ENCODE data around the gene RPL41. TPM values are rescaled to one million over a fixed set of nuclear protein-coding genes. Genes with fewer than 3 reads are reported as not detected.
A peak's percentile ranks its signal among the peaks of the same experiment; 100 is the strongest.

Gene RPL41
- total and polyA plus RNA-seq, 10 of the 15 experiments (the other 5 are each of a cell fraction or from before 2014, with no cell fraction given), result 4,144 to 19,112 (median 8,004) TPM

DNA sequence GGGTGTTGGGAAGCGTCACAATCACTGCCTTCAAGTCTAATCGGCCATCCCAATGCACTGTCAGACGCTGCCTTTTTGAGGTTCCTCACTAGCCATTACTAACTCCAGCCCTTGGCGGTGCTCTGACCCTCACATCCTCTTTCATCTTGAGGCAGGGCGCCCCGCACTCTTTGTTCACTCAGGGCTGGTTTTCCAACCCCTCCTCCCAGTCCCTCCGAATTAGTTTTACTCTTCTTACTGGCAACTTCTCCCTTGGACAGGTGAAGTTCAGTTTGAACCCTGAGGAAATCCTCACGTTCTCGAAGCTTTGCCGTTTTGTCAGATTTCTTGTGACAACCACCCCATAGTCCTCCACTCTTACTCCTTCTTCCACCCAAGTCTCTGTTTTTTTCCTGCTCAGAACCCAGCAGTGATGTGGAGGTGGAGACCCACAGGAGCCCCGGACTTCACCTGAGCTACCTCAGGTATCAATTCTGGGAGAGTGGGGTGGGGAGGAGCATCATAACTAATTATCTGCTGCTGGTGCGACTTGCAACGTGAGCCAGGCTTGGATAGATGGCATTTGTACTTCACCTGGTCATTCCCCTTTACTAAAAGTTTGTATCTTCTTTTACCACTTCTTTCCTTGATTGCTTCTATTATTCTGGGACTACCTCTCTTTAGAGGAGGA lies 2.4 kb downstream of the RPL41 start:
- in situ Hi-C loops (cut with MboI), result no loop called here
- WGBS (ENCODE audit: insufficient coverage, insufficient replicate concordance, low lambda C conversion rate, missing lambda C conversion rate), result under 1% methylated on average over 13 of the region's 13 CpGs

More for the DNA sequence above, 2.4 kb downstream of the RPL41 start:
- Histone ChIP-seq H3K27me3 (replicated peaks in 1 of 2; ENCODE audit: control insufficient read depth in 2 of 2, insufficient read depth in 2 of 2, low read length in 1 of 2) (no peaks in the 10 kb centered on the region), H2AFZ (ENCODE audit: control insufficient read depth, low read depth, low read length) (peak overlapping the region; percentile 74), H3K27ac (ENCODE audit: control insufficient read depth, insufficient read depth) (peak overlapping the region; percentile 73), H3K79me2 (ENCODE audit: control insufficient read depth, insufficient read depth, low read length) (peaks cover 28% of the 10 kb centered on the region), H3K9ac (ENCODE audit: control insufficient read depth, insufficient read depth, low read length) (peak overlapping the region; percentile 80), H3K4me1 (ENCODE audit: control insufficient read depth, insufficient read depth, low read length) (peaks cover 15% of the 10 kb centered on the region), H4K20me1 (ENCODE audit: control insufficient read depth, insufficient read depth) (no peaks in the 10 kb centered on the region), H3K36me3 (ENCODE audit: control insufficient read depth in 2 of 2, insufficient read depth in 2 of 2, low read length in 1 of 2) (peaks cover 0 to 3% of the 10 kb centered on the region in 2 experiments; a peak in 1 of 4 replicates), H3K9me3 (replicated peaks; ENCODE audit: control insufficient read depth, insufficient read depth, low read length) (no peaks in the 10 kb centered on the region), H3K4me2 (ENCODE audit: control insufficient read depth, insufficient read depth) (peak overlapping the region; percentile 99), H3K4me3 (peak overlapping the region; percentile 78)
- intact Hi-C loops (cut with micrococcal nuclease; ENCODE audit: unreplicated experiment), result loop anchor here (1.0 to 5.0 kb wide), 12 partner anchors 7 to 568 kb away; partner anchors contain the start of genes ANKRD52, CNPY2, DNAJC14 and MYL6B
- SMC1A ChIA-PET (ENCODE audit: uncharacterized antibody, unreplicated experiment), result interaction anchor here (0.8 to 4.5 kb wide), 16 partner anchors 10 to 1133 kb away, joined by 3 to 50 read pairs (median 5); partner anchors contain the start of genes ESYT1, MYL6B, PA2G4 and RNF41
- CTCF ChIA-PET, result interaction anchor here (0.5 to 4.5 kb wide), 33 partner anchors 9 to 761 kb away, joined by 3 to 121 read pairs (median 5); partner anchors contain the start of genes ANKRD52, ESYT1, MYL6B and PA2G4
- RAD21 ChIA-PET (ENCODE audit: unreplicated experiment), result interaction anchor here (0.5 to 3.9 kb wide), 18 partner anchors 9 to 645 kb away, joined by 3 to 57 read pairs (median 5); partner anchors contain the start of genes ANKRD52, ESYT1, MYL6B and PA2G4
- no peak for DNase-seq (ENCODE audit: low read depth, low spot score)
- no peak for FAIRE-seq
- peak; percentile 21 for ATAC-seq
- TF ChIP-seq, protein P1, sequence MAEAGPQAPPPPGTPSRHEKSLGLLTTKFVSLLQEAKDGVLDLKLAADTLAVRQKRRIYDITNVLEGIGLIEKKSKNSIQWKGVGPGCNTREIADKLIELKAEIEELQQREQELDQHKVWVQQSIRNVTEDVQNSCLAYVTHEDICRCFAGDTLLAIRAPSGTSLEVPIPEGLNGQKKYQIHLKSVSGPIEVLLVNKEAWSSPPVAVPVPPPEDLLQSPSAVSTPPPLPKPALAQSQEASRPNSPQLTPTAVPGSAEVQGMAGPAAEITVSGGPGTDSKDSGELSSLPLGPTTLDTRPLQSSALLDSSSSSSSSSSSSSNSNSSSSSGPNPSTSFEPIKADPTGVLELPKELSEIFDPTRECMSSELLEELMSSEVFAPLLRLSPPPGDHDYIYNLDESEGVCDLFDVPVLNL (IDR thresholded peaks at IDR 0.05; ENCODE audit: low read depth, low read length), result no peak
- TF ChIP-seq BCL11A (IDR thresholded peaks at IDR 0.05; ENCODE audit: low read depth, low read length) (no peak), PML (IDR thresholded peaks at IDR 0.05; ENCODE audit: low read length) (no peak), PAX8 (IDR thresholded peaks at IDR 0.05) (no peak), CBX5 (IDR thresholded peaks at IDR 0.05; ENCODE audit: low read depth) (no peak), GATAD2B (conservative IDR thresholded peaks at IDR 0.05; ENCODE audit: low read depth) (no peak)
- TF ChIP-seq, protein P2, sequence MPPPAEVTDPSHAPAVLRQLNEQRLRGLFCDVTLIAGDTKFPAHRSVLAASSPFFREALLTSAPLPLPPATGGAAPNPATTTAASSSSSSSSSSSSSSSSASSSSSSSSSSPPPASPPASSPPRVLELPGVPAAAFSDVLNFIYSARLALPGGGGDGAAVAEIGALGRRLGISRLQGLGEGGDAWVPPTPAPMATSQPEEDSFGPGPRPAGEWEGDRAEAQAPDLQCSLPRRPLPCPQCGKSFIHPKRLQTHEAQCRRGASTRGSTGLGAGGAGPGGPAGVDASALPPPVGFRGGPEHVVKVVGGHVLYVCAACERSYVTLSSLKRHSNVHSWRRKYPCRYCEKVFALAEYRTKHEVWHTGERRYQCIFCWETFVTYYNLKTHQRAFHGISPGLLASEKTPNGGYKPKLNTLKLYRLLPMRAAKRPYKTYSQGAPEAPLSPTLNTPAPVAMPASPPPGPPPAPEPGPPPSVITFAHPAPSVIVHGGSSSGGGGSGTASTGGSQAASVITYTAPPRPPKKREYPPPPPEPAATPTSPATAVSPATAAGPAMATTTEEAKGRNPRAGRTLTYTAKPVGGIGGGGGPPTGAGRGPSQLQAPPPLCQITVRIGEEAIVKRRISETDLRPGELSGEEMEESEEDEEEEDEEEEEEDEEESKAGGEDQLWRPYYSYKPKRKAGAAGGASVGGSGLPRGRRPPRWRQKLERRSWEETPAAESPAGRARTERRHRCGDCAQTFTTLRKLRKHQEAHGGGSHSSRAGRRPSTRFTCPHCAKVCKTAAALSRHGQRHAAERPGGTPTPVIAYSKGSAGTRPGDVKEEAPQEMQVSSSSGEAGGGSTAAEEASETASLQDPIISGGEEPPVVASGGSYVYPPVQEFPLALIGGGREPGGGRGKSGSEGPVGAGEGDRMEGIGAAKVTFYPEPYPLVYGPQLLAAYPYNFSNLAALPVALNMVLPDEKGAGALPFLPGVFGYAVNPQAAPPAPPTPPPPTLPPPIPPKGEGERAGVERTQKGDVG (CRISPR knock-in tag; IDR thresholded peaks at IDR 0.05), result no peak
- BruUV-seq (replicated peaks), result no TSS peak
- POLR2A ChIA-PET, result interaction anchor here (0.5 to 5.5 kb wide), 22 partner anchors 8 to 527 kb away, joined by 3 to 95 read pairs (median 4); partner anchors contain the start of genes ANKRD52, ATP5F1B, COQ10A and DNAJC14
